NCI-H1048 (cell line): ENCODE data around the gene MAT1A.
A peak's percentile ranks its signal among the peaks of the same experiment; 100 is the strongest.
"Not testable (repeated sequence)": the region's sequence is repeated elsewhere in the genome, so short reads cannot be mapped to it uniquely, and the experiment has no call there.

Source experiments
- DNase-seq: peaks from one replicate; lab custom pipeline; 2025; lab: John Stamatoyannopoulos, UW

The MAT1A gene

DNA sequence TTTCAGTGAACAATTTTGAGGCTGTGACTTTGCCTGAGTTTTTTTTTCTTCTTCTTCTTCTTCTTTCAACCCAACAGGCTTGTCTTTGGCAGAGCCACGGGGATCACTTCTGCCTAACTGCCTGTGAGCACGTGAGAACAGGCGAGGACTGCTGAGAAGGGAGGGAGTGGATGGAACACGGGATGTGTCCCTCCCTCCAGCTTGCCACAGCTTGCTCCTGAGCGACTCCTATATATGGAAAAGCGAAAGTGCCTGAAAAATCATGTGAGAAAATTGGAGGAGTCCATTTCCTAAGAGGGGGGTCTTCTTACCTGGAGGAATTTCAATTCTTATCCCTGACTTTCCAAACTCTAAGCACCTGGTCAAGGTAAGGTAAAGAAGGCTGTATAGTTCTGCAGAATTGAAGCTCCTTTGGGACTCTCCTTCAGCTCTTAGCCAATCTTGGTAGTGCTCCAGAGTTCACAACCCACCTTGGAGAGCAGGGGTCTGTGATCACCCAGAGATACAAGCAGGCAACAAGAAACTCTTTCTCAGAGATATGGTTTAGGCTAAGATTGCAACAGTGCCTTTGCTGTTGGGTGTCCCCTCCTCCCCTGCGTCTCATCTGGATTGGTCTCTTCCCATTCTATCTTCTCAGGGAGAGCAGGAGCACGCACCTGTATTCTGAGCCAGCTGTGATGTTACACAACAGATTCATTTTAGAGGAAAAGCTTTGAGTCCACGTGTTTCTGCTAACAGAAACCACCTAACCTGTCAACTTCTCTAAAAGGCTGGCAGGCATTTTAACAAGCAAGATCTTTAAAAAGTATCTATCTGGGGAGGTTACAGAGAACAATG is at the start of gene MAT1A:
MAT1A (minus strand) TSS at position 208 of the 837 bp plus-strand sequence. CDS start 235 bp downstream, outside the sequence.
- peak; percentile 56 for DNase-seq

DNA sequence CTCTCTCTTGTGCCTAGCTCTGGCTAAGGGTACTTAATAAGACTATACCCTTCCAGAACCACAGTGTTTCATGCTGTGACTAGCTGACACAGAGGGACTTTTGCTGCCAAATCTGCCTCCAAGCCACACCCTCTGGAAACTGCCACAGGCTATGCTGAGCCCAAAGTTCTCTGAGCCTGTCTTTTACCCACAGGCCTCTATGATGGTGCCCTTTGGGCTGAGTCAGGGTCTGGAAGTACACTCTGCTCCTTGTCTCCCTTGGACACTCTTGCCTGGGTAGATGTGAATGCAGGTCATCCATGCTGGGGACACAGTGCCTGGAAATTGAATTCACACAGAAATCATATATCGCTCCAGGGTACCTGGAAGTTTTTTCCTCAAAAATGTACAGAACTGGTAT is 44.5 kb upstream of the MAT1A start:
- no peak for DNase-seq

DNA sequence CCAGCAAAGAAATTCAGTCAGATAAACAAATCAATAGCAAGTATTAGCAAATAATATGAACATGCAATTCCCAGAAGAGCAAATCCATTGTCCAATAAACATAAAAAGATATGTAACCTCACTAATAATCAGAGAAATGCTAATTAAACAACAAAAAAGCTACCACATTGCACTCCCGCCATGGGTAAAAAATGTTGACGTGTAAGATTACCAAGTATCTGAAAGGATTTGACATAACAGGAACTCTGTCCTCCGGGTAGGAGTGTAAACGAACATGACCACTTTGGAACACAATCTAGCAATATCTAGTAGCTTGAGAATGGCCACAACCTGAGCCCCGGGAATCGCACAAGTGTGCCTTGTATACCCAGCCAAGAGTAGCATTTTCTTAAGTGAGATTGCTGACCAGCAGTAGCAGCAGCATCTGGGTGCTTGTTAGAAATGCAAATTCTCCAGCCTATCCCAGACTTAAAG is 35.5 kb upstream of the MAT1A start:
- DNase-seq = no peak

DNA sequence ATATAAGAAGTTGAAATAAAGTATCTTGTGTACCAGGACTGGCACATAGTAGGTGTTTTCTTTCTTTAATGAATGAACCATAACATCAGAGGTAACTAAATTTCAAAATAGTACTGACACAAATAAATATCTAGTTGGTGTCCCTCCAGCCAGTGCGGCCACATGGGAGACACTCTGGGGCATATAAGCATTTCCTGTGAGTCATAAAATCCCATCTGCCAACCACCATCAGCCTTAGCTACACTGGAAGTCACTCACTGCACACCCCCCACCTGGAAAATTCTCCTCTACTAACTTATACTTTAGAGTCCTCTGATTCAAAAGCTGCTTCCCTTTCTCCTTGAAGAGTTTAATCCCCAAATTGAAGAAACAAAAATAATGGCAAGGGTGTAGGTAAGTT is 34.6 kb upstream of the MAT1A start:
- DNase-seq = no peak

DNA sequence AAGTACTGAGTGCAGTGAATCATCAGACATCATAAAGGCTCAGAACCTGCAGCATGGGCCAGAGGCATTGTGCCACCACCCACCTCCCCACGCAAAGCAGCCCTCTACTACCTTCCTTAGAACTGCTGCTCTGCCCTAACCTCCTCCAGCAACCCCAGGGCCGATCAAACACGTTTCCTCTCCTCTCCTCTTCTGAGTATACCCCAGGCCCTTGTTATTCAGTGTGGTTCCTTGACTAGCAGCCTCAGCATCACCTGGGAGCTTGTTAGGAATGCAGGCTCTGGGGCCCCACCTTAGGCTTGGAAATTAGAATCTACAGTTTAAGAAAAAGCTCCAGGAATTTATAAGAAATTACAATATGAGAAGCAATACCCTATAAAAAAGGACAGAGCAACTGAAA is 33.9 kb upstream of the MAT1A start:
- DNase-seq = no peak

DNA sequence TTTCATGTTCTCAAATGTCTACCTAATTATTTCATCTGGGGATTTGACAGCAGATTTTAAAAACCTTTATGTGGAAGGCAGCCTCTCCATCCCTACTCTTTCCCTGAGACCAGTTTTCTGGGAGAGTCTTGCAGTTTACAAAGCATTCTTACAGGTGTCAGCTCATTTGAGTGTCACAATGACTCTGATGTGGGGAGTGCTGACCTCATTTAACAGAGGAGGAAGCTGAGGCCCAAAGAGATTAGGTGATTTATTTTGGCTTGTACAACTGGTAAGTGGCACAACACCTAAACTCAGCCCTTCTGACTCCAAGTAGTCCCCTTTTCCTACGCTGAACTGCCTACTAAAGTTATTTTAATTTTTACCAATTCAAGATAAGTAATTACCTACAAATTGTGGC is 33.3 kb upstream of the MAT1A start:
- DNase-seq = no peak

DNA sequence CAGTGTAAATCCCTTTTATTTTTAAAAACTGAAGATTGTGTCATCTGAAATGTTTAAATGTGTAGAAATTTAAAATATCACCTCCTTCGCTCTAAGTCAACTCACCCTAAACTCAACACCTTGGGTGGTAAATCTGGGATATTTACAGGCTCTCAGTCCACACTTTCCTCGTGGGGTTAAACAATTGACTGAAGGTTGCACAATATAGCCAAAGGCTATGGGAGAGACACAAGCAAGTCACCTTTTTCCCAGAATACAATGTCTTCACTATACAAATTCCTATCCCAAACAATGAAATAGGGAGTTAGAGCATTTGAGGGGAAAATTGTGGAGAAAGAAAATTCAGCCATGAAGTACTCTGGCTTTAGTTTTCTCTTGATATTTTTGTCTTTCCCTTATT is 32.7 kb upstream of the MAT1A start:
- no peak for DNase-seq

DNA sequence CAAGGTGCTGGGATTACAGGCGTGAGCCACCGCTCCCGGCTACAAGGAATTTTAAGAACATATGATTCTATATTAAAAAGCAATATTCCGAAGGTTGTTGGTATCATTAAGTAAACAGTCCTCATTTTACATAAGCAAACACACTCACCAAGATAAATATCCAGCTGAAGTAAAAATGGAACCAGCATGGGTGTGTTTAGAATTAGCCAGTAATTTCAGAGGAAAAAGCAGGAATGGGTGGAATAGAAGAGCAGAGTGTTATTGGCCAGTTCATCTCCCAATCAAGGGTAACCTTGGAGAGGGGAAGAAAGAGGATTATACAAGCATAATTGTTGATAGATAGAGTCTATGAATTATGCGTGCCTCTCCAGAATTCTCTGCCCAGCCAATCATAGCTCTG is 31.7 kb upstream of the MAT1A start:
- DNase-seq = no peak

DNA sequence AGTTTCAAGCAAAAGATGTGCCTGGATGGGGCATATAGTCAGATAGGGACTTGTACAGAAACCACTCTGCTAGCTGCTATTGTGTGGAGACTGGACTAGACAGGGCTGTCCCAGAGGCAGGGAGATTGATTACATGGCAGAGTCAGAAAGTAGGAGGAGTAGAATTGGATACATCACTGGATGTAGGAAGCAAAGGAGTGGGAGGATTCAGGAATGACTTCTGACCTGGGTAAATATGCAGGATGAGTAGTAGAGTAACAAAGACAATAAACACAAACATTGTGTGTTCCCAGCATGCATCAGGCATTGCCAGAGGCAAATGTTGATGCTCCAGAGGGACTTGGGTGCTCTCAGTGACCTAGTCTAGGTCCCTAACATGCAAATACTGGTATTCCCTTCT is 30.9 kb upstream of the MAT1A start:
- DNase-seq = no peak

DNA sequence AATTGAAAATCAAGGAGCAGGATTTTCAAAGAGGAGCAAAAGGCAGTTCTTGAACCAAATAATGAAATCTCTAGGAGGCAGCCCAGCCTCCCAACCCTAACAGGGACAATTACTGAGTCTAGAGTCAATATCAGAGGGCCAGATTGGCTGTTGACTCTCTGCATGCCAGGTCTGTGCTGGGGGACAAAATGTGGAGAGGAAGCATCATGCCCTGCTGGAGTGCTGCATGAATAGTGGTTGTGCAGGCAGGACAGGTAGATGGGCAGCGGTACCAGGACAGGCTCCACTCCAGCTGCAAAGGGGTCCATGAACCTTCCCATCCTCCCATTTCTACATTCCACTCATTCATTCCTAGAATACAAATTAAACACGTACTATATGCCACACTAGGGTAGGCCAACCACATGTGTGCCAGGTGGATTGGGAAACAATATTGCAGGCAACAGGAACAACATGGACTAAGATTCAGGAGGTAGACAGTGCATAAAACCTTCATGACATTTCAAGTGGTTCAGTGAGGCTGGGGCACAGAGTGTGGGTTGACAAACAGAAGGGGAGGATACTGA is 30.4 kb upstream of the MAT1A start:
- no peak for DNase-seq

DNA sequence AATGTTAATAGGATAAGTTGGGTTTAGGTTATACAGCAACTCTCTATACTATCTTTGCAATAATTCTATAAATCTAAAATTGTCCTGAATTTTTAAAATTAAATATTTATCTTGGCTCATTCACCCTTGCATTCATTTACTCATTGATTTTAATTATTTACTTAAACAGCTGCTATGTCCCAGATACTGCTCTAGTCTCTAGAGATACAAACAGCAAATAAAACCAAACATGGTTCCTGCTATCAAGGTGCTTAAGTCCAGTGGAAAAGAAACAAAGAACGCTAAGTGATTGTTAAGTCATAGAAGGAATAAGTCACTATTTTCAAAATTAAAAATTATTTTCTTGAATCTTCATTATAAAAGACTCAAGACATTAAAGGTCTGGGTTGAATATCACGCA is 29.9 kb upstream of the MAT1A start:
- no peak for DNase-seq

DNA sequence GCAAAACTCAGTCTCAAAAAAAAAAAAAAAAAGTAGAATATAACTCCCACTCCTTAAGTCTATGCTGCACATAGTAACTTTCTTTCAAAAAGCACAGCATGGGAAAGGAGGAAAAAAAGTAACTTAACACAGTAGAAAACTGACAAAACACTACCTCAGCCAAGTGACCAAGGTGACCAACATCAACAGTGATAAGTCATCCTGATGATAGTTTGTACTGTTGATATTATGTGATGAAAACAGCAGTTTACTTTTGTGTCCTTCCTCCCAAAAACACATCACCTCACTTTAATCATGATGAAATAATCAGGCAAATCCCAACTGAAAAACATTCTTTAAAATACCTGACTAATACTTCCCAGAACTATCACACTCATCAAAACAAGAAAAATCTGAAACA is 29.3 kb upstream of the MAT1A start:
- DNase-seq = no peak

DNA sequence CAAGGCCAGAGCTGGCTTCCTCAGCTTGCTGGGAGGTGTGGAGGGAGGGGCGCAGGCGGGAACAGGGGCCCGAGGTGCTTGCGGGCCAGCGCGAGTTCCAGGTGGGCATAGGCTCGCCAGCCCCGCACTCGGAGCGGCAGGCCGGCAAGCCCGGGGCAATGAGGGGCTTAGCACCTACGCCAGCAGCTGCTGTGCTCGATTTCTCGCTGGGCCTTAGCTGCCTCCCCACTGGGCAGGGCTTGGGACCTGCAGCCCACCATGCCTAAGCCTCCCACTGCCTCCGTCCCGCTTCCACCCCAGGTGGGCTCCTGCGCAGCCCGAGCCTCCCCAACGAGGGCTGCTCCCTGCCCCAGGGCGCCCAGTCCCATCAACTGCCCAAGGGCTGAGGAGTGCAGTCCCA is 25.9 kb upstream of the MAT1A start:
- DNase-seq = no peak

DNA sequence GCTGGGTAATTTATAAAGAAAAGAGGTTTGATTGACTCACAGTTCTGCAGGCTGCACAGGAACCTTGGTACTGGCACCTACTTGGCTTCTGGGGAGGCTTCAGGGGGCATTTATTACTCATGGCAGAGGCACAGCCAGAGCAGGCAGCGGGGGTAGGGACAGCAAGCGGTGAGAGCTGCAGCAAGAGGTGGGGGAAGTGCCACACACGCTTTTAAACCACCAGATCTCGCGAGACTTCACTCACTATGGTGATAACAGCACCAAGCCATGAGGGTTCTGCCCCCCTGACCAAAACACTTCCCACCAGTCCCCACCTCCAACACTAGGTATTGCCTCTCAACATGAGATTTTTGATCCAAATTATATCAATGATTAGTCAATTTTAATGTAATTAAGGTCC is 24.1 kb upstream of the MAT1A start:
- no peak for DNase-seq

DNA sequence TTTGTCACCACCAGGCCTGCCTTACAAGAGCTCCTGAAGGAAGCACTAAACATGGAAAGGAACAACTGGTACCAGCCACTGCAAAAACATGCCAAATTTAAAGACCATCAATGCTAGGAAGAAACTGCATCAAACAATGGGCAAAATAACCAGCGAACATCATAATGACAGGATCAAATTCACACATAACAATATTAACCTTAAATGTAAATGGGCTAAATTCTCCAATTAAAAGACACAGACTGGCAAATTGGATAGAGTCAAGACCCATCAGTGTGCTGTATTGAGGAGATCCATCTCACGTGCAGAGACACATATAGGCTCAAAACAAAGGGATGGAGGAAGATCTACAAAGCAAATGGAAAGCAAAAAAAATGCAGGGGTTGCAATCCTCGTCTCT is 16.5 kb upstream of the MAT1A start:
- DNase-seq = not testable (repeated sequence)

DNA sequence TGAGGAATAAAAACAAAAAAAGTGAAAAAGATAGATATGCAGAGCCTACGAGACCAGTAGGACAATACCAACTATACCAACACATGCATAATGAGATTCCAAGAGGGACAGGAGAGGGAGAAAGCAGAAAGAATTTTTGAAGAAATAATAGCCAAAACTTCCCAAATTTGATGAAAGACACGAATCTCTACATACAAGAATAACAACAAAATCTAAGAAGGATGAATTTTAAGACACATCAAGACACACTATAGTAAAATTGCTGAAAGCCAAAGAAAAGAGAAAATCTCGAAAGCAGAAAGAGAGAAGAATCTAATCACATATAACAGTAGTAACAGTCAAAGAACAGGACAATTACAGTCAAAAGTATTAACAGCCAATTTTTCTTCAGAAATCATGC is 7.5 kb upstream of the MAT1A start:
- no peak for DNase-seq

DNA sequence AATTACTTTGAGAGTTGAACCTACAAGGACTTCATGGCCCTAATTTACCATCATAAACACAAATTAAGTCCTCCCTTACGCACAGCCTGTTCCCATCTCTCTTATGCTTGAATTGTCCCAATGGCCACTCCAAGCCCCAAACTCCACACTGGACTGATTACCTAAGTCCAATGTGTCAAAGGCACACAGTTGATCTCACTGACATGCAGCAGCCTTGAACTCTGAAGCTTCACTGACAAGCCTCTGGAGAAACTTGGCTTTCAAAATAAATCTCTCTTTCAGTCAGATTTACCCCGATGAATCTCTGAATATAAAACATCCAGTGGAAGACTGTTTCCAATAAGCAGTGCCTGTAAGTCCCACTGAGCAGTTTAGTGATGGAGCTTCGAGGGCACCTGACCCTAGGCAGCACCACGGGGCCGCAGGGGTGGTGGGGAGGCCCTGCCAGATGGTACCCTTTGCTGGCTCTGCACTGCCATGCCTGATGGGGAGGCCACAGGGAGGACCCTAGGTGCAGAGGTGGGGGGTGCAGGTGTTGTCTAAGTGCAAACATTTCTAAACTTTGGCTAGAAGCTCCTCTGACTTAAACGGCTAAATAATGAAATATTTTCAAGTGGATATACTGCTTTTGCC is 3.3 kb upstream of the MAT1A start:
- no peak for DNase-seq

DNA sequence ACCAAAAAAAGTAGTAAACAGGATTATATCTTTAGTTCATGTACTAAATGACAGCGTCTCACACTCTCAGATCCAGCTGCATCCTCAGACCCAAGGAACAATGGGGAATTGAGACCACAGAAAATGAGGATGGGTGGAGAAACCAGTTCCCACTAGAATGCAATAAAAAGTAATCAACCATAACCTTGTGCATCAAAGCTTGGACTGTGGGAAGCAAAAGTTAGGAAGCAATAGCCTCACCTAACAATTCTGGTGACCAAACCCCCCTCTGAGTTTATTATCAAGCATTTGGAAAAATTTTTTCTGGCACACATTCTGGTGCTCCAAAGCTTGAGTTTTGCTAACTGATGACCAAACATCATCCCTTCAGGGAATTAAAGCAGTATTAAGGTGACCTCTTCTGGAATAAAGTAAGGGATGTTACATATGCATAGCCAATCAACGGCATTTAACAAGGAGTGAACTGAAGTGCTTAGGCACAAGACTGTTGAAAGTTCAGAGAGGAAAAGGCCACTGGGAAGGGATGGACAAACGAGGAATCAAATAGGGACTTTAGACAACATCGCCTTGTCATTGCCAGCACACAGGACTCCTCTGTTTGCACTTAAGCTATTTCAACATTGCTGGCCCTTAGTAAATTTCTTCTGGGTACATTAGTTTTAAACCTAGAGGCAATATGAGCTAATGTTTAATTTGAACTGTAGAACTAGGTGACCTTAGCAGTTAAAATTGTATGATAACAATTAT is 1.2 kb upstream of the MAT1A start:
- no peak for DNase-seq

DNA sequence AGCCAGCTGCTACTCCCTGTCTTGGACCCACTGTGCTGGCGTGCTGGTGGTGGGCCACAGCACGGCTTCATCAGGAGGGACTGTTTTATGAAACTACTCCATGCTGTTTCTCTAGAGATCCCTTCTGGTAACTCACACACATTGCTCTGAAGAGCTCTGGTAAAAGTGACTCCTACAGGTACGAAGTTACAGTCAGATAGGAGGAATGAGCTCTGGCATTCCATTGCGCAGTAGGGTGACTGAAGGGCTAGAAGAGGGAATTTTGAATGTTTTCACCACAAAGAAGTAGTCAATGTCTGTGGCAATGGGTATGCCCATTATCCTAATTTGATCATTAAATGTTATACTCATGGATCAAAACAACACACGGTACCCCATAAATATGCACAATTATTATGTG is 609 bp downstream of the MAT1A start:
- no peak for DNase-seq

DNA sequence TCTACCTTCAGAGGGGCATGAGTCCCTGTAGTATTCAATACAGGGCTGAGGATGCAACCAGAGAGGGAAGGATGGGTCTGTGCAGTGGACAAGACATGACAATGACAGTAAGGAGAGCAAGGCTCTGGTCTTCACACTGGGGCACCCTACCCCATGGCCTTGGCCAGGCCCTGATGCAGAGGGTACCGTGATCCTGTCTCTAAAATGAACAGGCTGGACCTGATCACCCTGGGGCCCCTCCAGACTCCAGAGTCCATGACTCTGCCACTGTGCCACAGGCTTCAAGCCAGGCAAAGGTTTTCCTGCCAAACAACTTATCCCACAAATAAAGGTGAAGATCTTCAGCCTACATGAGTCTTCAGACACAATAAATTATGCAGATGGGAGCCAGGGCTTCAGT is 4.9 kb downstream of the MAT1A start:
- no peak for DNase-seq

DNA sequence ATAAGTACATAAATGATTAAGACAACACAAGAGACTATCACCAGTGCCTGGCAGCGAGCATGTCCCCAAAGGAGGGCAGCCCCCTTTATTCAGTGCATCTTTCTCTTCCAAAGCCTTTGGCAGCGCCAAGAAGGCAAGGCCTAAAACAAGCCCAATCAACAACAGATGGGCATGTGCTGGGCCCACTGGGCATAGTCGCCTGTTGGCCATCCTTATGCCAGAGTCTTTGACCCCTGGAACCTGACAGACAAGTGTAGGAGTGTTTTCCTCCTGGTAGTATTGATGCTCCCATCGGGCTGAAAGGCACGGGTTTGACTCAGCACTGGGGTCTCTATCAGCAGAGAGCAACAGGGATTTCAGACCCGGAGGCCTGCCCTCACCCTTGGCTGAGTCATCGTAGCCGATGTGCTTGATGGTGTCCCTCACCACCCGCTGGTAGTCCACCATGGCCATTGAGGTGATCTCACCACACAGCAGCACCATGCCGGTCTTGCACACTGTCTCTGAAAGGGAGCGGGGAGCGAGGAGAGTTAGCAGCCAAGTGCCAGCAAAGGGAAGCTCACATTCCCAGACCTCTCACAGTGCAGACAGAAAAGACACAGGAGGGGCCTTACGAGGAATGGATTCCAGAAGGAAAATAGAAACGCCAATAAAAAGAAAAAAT is 5.8 kb downstream of the MAT1A start:
- no peak for DNase-seq

DNA sequence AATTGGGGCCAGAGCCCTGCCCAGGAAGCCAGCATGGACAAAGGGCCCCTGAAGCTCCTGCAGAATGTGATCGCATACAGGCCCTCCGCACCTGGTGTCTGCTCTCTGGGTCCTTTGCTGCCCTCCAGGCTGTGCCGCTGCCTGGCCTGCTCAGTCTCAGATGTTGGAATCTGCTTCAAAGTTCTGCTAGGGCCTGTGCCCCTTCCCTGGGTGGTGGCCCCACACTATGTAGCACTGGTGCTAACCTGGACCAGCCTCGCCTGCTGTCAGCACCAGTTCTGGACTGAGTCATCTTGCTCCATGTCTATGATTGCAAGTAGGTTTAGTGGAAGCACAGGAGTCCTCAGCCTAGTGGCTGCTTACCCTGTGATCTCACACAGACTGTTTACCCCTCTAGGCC is 6.3 kb downstream of the MAT1A start:
- DNase-seq = no peak
